Fibroblast of mammary gland (primary cell): ENCODE data around the gene CUBN.

Experiments
- DNase-seq: peaks from one replicate; pipeline ENCODE4 v3.0.0-alpha.2; 2010; ENCODE audit warnings: low read depth
- H3K4me3 ChIP-seq: 2 replicates; pipeline ENCODE4 v1.5.1; 2011; ENCODE audit warnings: low read depth, mild to moderate bottlenecking, low read length, moderate library complexity; ENCODE audit not compliant: control insufficient read depth
- CTCF ChIP-seq: conservative IDR thresholded peaks from 2 replicates; pipeline ENCODE4 v1.5.1; 2011; ENCODE audit warnings: low read depth, low read length, inconsistent platforms; ENCODE audit not compliant: control insufficient read depth, insufficient read depth

CUBN gene

GRCh38 chr10:17144032-17144431, 14.4 kb upstream of the CUBN start:
- DNase-seq: no peak
- TF ChIP-seq CTCF: no peak
- no peak overlapping the region for H3K4me3 ChIP-seq

GRCh38 chr10:17143055-17143690, 13.6 kb upstream of the CUBN start:
- TF ChIP-seq CTCF: no peak
- DNase-seq: no peak
- no peak overlapping the region for H3K4me3 ChIP-seq

GRCh38 chr10:17141504-17142229, 12.1 kb upstream of the CUBN start:
- DNase-seq: no peak
- no peak overlapping the region for H3K4me3 ChIP-seq
- no peak for TF ChIP-seq CTCF

- DNase-seq: no peak
- no peak overlapping the region for H3K4me3 ChIP-seq
- no peak for TF ChIP-seq CTCF
Measured at GRCh38 chr10:17140386-17140761, 10.8 kb upstream of the CUBN start.

- DNase-seq: no peak
- H3K4me3 ChIP-seq: no peak overlapping the region
- no peak for TF ChIP-seq CTCF
Measured at GRCh38 chr10:17138460-17139042, 8.9 kb upstream of the CUBN start.

- no peak for TF ChIP-seq CTCF
- no peak for DNase-seq
- no peak overlapping the region for H3K4me3 ChIP-seq
Measured at GRCh38 chr10:17134737-17135260, 5.2 kb upstream of the CUBN start.
